Stimulated activated CD8-positive, alpha-beta memory T cell treated with anti-CD3 and anti-CD28 coated beads, Interleukin-12 subunit alpha, Interleukin-12 subunit beta, amount 100 ng/mL, for 4 hours (primary cell): ENCODE results near the gene KLHL6.
"Not testable (repeated sequence)": the region's sequence is repeated elsewhere in the genome, so short reads cannot be mapped to it uniquely, and the experiment has no call there.

Source experiments
- DNase-seq: peaks from one replicate; pipeline ENCODE4 v3.0.0-alpha.2; 2020; ENCODE audit warnings: low read depth

KLHL6 gene

GRCh38 chr3:183532620-183533411 is 22.7 kb downstream of the KLHL6 start:
- no peak for DNase-seq

GRCh38 chr3:183529717-183530116 is 25.8 kb downstream of the KLHL6 start:
- DNase-seq: no peak

GRCh38 chr3:183529185-183529584 is 26.3 kb downstream of the KLHL6 start:
- DNase-seq: no peak

GRCh38 chr3:183528758-183529157 is 26.7 kb downstream of the KLHL6 start:
- not testable (repeated sequence) for DNase-seq

- DNase-seq: no peak
These were observed 27.8 kb downstream of the KLHL6 start for GRCh38 chr3:183527428-183528379.

GRCh38 chr3:183526838-183527427 is 28.6 kb downstream of the KLHL6 start:
- no peak for DNase-seq

GRCh38 chr3:183524476-183524875 is 31.0 kb downstream of the KLHL6 start:
- DNase-seq: no peak

GRCh38 chr3:183520741-183521556 is 34.6 kb downstream of the KLHL6 start:
- DNase-seq: not testable (repeated sequence)

- DNase-seq: not testable (repeated sequence)
These were observed 35.2 kb downstream of the KLHL6 start for GRCh38 chr3:183520295-183520694.

- no peak for DNase-seq
These were observed 35.6 kb downstream of the KLHL6 start for GRCh38 chr3:183519891-183520290.

GRCh38 chr3:183518491-183519251 is 36.8 kb downstream of the KLHL6 start:
- DNase-seq: no peak

- no peak for DNase-seq
These were observed 37.9 kb downstream of the KLHL6 start for GRCh38 chr3:183517607-183518006.

GRCh38 chr3:183515968-183516851 is 39.3 kb downstream of the KLHL6 start:
- DNase-seq: peak; percentile 37

GRCh38 chr3:183514021-183514420 is 41.5 kb downstream of the KLHL6 start:
- DNase-seq: no peak

- DNase-seq: peak; percentile 15
These were observed 42.3 kb downstream of the KLHL6 start for GRCh38 chr3:183513046-183513706.

GRCh38 chr3:183511286-183512131 is 44.0 kb downstream of the KLHL6 start:
- not testable (repeated sequence) for DNase-seq

GRCh38 chr3:183508821-183509220 is 46.7 kb downstream of the KLHL6 start:
- no peak for DNase-seq

GRCh38 chr3:183507551-183507950 is 48.0 kb downstream of the KLHL6 start:
- DNase-seq: no peak
